ENCODE results near the gene COPZ2. TPM values are rescaled to one million over a fixed set of nuclear protein-coding genes. Genes with fewer than 3 reads are reported as not detected.

Gene COPZ2
- polyA plus RNA-seq, 3 donors = 4.2 to 12.2 (median 6.9) TPM

DNA sequence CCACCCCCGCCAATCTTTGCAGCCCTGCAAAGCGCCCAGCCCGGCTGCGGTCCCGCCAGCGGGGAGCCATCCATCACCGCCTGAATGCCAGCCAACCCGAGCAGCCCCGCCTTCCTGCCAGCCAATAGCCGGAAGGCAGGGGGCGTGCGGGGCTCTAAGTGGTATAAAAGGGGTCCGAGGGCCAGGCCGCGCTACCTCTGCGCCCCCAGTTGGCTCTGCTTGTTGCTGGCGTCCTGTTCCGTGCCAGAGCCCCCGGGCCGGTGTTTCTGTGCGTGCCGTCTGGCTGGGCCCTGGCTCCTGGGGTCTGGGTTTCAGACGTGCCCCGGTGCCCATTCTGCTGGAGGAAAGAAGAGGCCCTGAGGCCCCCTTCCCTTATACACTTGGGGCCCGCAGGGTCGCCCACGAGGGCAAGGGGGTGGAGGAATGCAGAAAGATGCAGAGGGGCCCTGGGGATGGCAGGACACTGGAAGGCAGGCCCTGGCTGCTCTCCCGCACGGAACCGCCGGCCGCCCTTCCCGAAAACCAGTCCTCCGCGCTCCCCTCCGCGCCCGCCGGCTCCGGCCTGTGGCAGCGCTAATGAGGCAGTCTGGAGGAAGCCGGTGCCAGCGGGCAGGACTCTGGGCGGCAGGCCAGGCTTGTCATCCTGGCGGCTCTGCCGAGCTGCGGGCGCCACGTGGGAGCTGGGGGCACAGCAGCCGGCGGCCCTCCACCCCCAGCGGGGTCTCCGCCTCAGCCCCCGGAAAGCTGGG is 14.0 kb downstream of the COPZ2 start:
- Mint-ChIP-seq H3K36me3 (peaks cover 1 to 2% of the 10 kb centered on the region in 2 donors), H3K9me3 (peaks cover 0 to 2% (median 0%) of the 10 kb centered on the region in 7 donors), H3K27ac (peak overlapping the region in 6 of 7 donors; percentile 57 to 91 (median 75)), H3K27me3 (ENCODE audit: low read depth in 3 of 3) (peaks cover 3 to 10% (median 4%) of the 10 kb centered on the region in 3 donors), H3K4me3 (peak overlapping the region; percentile 87), H3K4me1 (peaks cover 59% of the 10 kb centered on the region)
- peak overlapping the region; percentile 57 to 70 for H3K27ac ChIP-seq (ENCODE audit: low read depth in 1 of 2, low read length in 2 of 2)
- peak overlapping the region; percentile 61 for H3K9ac ChIP-seq (ENCODE audit: insufficient read depth, low read length, poor library complexity, severe bottlenecking)
- H3K27me3 ChIP-seq (ENCODE audit: control insufficient read depth in 2 of 2, insufficient read depth in 2 of 2, low read length in 2 of 2) = no peaks in the 10 kb centered on the region
- peak overlapping the region; percentile 84 for H3K4me2 ChIP-seq (replicated peaks; ENCODE audit: extremely low read depth, low read length, poor library complexity, severe bottlenecking)
- H3K36me3 ChIP-seq (replicated peaks in 1 of 2; ENCODE audit: control insufficient read depth in 1 of 2, insufficient read depth in 2 of 2, low read length in 2 of 2) = no peaks in the 10 kb centered on the region
- H3K4me1 ChIP-seq (ENCODE audit: control insufficient read depth in 1 of 2, insufficient read depth in 2 of 2, low read length in 2 of 2) = peaks cover 54 to 68% of the 10 kb centered on the region in 2 donors
- WGBS (ENCODE audit: insufficient coverage) = under 1% methylated on average over 48 of the region's 54 CpGs
- H3K9me3 ChIP-seq (replicated peaks in 1 of 2; ENCODE audit: control insufficient read depth in 1 of 2, insufficient read depth in 1 of 2, low read length in 2 of 2) = no peaks in the 10 kb centered on the region
- peak overlapping the region; percentile 48 to 78 (median 50) for H3K4me3 ChIP-seq (replicated peaks in 1 of 3; ENCODE audit: low read depth in 2 of 3, low read length in 3 of 3)
- intact Hi-C loops (cut with micrococcal nuclease) = loop anchor here (2.0 to 10.0 kb wide), 5 partner anchors 25 to 431 kb away; partner anchors contain the start of gene NFE2L1 (in 1 of the 2)
- peak overlapping the region; percentile 85 for H2AFZ ChIP-seq (ENCODE audit: insufficient read depth, low read depth, low read length, poor library complexity, severe bottlenecking)
- peak; percentile 59 to 73 (median 71) for DNase-seq
- no peaks in the 10 kb centered on the region for H4K20me1 ChIP-seq (ENCODE audit: insufficient read depth, low read length)
- H3K79me2 ChIP-seq (ENCODE audit: insufficient read depth, low read length) = no peaks in the 10 kb centered on the region
- TF ChIP-seq, protein P1, sequence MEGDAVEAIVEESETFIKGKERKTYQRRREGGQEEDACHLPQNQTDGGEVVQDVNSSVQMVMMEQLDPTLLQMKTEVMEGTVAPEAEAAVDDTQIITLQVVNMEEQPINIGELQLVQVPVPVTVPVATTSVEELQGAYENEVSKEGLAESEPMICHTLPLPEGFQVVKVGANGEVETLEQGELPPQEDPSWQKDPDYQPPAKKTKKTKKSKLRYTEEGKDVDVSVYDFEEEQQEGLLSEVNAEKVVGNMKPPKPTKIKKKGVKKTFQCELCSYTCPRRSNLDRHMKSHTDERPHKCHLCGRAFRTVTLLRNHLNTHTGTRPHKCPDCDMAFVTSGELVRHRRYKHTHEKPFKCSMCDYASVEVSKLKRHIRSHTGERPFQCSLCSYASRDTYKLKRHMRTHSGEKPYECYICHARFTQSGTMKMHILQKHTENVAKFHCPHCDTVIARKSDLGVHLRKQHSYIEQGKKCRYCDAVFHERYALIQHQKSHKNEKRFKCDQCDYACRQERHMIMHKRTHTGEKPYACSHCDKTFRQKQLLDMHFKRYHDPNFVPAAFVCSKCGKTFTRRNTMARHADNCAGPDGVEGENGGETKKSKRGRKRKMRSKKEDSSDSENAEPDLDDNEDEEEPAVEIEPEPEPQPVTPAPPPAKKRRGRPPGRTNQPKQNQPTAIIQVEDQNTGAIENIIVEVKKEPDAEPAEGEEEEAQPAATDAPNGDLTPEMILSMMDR (IDR thresholded peaks at IDR 0.05) = peak; percentile 43

- peaks cover 65% of the 10 kb centered on the region for H3K4me1 Mint-ChIP-seq
- TF ChIP-seq, protein P1 (IDR thresholded peaks at IDR 0.05) = no peak
- no peaks in the 10 kb centered on the region for H3K9me3 ChIP-seq (replicated peaks in 1 of 2; ENCODE audit: control insufficient read depth in 1 of 2, insufficient read depth in 1 of 2, low read length in 2 of 2)
- peak overlapping the region in 3 of 7 donors; percentile 41 to 66 (median 65) for H3K27ac Mint-ChIP-seq
- peaks cover 59 to 74% of the 10 kb centered on the region in 2 donors for H3K4me1 ChIP-seq (ENCODE audit: control insufficient read depth in 1 of 2, insufficient read depth in 2 of 2, low read length in 2 of 2)
- H3K9ac ChIP-seq (ENCODE audit: insufficient read depth, low read length, poor library complexity, severe bottlenecking) = peak overlapping the region; percentile 61
- H3K79me2 ChIP-seq (ENCODE audit: insufficient read depth, low read length) = no peaks in the 10 kb centered on the region
- H3K27me3 Mint-ChIP-seq (ENCODE audit: low read depth in 3 of 3) = peaks cover 2 to 8% (median 3%) of the 10 kb centered on the region in 3 donors
- H3K27ac ChIP-seq (ENCODE audit: low read depth in 1 of 2, low read length in 2 of 2) = peak overlapping the region in 1 of 2 donors; percentile 50
- no peak for DNase-seq
- H2AFZ ChIP-seq (ENCODE audit: insufficient read depth, low read depth, low read length, poor library complexity, severe bottlenecking) = peak overlapping the region; percentile 85
- peak overlapping the region in 1 of 2 donors; percentile 87 for H3K4me3 Mint-ChIP-seq
- H3K36me3 ChIP-seq (replicated peaks in 1 of 2; ENCODE audit: control insufficient read depth in 1 of 2, insufficient read depth in 2 of 2, low read length in 2 of 2) = no peaks in the 10 kb centered on the region
- no peaks in the 10 kb centered on the region for H3K27me3 ChIP-seq (ENCODE audit: control insufficient read depth in 2 of 2, insufficient read depth in 2 of 2, low read length in 2 of 2)
- 78% methylated on average over 3 of the region's 6 CpGs for WGBS (ENCODE audit: insufficient coverage)
- H4K20me1 ChIP-seq (ENCODE audit: insufficient read depth, low read length) = no peaks in the 10 kb centered on the region
- peaks cover 1 to 2% of the 10 kb centered on the region in 2 donors for H3K36me3 Mint-ChIP-seq
- H3K4me3 ChIP-seq (replicated peaks in 1 of 3; ENCODE audit: low read depth in 2 of 3, low read length in 3 of 3) = peak overlapping the region in 1 of 3 experiments; percentile 78
- intact Hi-C loops (cut with micrococcal nuclease) = loop anchor here in 1 of 2 donors (10.0 kb wide), 1 partner anchor 432 kb away; no protein-coding TSS in a partner anchor
- H3K9me3 Mint-ChIP-seq = peaks cover 0 to 2% (median 0%) of the 10 kb centered on the region in 7 donors
- H3K4me2 ChIP-seq (replicated peaks; ENCODE audit: extremely low read depth, low read length, poor library complexity, severe bottlenecking) = peak overlapping the region; percentile 84
Measured at GRCh38 chr17:48022901-48023300, 14.7 kb downstream of the COPZ2 start.
